Activated T-cell treated with anti-CD3 and anti-CD28 coated beads for 24 hours (primary cell): Measurements from ENCODE around the gene AGTRAP.
A peak's percentile ranks its signal among the peaks of the same experiment; 100 is the strongest.

Experiments used
- DNase-seq: peaks from one replicate; pipeline ENCODE4 v3.0.0-alpha.2; 2020; ENCODE audit warnings: low read depth

The AGTRAP gene

GRCh38 chr1:11736746-11737639 is 1.1 kb downstream of the AGTRAP start:
- DNase-seq, result peak; percentile 16

GRCh38 chr1:11738096-11738495 is 2.2 kb downstream of the AGTRAP start:
- DNase-seq, result no peak

DNA sequence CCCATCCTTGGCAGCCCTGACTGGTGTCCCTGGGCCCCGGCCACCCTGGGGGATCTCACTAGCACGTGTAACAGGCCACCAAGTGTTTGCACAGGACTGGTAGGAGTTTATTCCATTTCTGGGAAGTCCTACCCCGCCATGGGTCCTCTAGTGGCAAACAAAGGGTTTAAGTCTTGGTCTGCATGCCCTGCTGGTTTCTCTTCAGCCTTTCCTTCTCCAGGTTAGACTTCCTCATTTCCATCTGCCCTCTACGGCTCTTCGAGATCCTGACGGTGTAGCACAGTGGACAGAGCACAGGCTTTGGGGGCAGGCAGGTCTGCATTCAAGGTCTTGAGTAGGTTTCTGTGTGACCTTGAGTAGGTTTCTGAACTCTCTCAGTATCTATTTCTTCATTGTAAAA is 2.8 kb downstream of the AGTRAP start:
- DNase-seq, result no peak

- no peak for DNase-seq
Measured at GRCh38 chr1:11740258-11741192, 4.6 kb downstream of the AGTRAP start.

DNA sequence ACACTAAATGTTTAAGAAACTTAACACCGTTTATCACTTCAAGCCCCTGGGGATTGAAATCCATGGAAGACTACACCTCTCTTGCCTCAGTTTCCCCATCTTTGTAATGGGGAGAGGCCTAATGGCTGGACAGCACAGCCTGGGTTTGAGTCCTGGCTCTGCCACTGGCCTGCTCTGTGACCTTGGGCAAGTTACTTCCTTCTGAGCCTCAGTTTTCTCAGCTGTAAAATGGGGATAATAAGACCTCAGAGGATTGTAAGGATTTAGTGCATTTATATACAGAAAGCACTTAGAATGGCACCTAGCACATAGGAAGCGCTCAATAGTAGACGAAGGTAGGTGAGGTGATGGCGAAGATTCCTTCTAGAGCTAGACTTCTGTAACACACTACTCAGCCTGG is 5.5 kb downstream of the AGTRAP start:
- no peak for DNase-seq

DNA sequence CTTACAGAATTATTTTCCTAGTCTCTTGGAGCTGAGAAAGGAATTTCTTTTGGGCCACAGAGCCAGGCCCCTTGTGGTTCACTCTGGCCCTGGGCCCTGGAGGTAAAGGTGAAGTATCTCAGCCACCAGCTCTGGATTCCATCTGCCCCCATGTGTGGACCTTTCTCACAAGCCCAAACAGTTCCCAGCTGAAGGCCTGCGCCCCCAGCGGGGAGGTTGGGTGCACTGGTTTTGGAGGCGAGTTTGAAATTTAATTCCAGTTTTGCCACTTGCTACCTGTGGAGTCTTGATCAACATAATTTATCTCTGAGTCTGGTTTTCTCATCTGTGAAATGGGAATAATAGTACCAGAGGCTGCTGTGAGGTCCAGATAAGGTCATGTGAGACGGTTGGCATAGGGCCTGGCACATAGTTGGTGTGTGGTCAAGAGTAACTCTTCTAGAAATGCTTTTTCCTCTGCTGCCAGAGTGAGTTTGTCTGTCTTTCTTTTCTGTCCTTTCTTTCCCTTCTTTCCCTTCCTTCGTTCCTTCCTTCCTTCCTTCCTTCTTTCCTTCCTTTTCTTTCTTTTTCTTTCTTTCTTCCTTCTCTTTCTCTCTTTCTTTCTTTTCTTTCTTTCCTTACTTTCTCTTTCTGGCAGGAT is 6.1 kb downstream of the AGTRAP start:
- no peak for DNase-seq

GRCh38 chr1:11744287-11744686 is 8.4 kb downstream of the AGTRAP start:
- no peak for DNase-seq

- no peak for DNase-seq
Measured at GRCh38 chr1:11746092-11746491, 10.2 kb downstream of the AGTRAP start.

DNA sequence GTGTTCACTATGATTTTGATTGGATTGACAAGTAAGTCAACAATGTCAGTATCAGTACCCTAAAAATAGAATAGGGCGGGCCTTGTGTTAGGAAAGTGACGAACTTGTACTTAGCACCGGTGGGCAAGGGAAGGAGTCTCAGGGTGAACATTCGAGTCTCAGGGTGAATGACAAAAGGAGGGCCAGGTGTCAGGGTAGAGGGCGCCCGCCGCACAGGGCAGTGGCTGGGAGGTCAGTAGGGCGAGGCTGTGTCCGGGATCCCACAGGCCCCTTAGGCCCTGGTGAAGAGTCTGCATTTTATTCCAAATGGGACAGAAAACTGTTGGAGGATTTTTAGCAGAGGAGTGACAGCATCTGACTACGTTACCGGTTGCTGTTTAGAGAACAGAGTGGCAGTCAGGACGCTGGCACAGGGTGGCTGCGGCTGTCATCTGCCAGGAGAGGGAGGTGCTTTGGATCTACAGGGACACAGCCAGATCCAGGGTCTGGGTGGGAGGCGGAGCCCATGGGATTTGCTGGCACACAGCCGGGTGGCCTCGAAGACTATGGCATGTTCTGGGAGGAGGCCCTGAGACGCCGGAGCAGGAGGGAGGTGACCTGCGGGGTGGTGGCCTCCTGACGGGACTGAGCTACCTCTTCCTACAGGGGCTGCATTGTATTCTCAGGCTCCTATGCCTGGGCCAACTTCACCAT is 11.0 kb downstream of the AGTRAP start:
- no peak for DNase-seq

DNA sequence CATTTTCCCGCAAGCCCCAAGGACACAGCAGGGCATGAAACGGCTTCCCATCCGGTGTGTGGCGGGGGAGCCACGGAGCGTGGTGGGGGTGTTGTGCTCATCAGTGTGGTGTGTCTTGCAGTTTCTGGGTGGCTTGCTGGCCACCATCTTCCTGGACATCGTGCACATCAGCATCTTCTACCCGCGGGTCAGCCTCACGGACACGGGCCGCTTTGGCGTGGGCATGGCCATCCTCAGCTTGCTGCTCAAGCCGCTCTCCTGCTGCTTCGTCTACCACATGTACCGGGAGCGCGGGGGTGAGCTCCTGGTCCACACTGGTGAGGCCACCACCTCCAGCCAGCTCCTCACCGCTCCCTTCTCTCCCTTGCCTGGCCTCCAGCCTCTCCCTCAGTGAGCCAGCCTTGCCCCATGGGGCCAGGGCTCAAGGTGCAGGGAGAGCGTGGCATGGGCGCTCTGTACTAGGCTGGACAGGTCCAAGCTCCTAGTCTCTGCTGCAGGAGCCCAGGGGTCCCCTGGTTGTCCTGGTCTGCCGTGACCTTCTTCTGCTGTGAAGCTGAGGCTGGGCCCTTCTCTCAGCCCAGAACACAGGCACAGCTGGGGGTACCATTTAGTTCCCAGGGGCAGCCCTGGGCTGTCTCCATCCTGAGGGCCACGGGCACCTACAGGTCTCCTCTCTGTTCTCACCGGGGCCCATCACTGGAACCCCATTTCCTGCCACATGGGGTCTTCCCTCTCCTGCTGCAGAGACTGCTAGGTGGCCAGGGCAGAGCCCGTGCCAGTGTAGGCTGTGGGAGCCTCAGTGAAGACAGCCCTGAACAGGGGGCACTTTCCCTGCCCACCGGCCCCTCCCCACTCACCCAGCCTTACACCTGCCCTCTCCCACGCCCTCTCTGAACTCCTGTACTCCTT is 12.6 kb downstream of the AGTRAP start:
- DNase-seq, result no peak

DNA sequence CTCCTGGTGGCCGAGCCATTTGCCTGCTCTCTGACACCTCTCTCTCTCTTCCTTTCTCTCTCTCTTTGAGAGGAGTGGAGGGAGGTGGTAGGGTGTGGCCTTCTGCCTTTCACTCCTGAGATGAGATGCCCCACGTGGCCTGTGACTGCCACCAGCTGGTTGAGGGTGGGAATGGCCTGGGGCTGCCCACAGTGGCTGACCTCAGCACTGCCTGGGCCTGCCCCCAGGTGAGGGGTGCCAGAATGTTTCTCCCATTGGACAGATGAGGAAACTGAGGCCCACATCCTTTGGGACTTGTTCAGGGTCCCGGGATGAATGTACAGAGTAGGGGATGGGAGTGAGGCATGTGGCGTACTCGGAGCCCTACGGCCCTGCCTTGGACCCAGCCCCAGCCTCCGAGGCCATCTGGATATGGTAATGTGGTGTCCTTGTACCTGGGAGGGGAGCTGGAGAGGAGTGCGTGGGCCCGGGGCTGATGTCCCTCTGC is 13.3 kb downstream of the AGTRAP start:
- peak; percentile 28 for DNase-seq

DNA sequence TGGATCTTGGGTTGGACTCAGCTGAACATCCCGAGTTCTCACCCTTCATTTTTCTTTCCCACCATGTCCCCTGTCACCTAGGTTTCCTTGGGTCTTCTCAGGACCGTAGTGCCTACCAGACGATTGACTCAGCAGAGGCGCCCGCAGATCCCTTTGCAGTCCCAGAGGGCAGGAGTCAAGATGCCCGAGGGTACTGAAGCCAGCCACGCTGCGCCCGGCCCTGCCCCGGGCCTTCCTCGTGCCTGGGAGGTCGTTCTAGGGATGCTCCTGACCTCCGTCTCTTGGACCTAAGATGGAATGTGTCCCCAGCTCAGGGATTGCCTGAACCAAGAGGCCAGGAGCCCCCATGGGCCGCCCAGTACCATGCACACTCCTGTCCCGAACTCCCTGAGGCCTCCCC is 14.1 kb downstream of the AGTRAP start:
- DNase-seq, result no peak

GRCh38 chr1:11751087-11751486 is 15.2 kb downstream of the AGTRAP start:
- DNase-seq, result no peak

- DNase-seq, result no peak
Measured at GRCh38 chr1:11752359-11753088, 16.6 kb downstream of the AGTRAP start.

DNA sequence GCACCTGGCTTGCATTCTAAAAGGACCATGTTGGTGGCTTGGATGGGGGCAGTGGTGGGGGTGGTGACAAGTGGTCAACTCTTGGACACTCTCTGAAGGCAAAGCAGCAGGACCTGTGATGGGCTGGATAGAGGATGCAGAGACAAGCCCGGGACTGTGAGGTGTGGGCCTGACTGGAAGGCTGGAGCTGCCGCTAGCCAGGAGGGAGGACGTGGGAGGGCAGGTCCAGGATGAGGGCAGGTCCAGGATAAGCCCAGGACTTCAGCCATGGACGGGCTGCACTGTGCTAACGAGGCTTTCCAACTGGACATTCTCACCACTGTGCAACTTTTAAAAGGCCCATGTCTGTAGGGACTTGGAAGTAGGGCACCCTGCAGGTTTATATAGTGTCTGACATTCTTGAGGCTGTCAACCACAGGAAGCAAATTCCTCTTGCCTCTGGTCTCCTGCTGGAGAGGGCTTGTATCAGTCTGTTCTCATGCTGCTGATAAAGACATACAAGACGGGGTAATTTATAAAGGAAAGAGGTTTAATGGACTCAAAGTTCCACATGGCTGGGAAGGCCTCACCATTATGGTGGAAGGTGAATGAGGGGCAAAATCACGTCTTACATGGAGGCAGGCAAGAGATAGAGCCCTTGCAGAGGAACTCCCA is 17.7 kb downstream of the AGTRAP start:
- DNase-seq, result no peak

GRCh38 chr1:11757047-11757446 is 21.1 kb downstream of the AGTRAP start:
- DNase-seq, result no peak

GRCh38 chr1:11759791-11760190 is 23.9 kb downstream of the AGTRAP start:
- DNase-seq, result no peak

- no peak for DNase-seq
Measured at GRCh38 chr1:11761285-11761684, 25.3 kb downstream of the AGTRAP start.

DNA sequence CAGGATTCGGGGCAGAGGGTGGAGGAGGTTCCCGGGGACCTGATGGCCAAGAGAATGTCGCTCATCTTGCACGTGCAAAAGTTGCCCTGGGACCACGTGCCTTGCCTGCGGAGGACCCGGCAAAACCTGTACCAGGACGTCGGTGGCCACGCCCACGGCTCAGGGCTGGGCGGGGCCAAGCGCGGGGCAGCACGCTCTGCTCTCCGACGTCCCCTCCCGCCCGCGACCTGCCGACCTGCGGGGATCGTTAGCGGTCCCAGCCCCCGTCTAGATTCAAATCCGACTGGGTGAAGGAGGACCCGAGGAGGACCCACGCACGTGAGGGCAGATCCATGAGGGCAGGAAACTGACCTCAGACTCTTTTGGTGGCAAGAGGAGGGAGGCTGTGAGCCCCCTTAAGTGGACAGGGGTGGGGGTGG is 26.1 kb downstream of the AGTRAP start, which contains the start of gene C1orf167:
C1orf167 (plus strand) TSS at position 206 of the 419 bp plus-strand sequence. CDS start 2,208 bp downstream, outside the sequence.
- peak; percentile 7 for DNase-seq
